Measurements from ENCODE around the gene PARS2. TPM values are rescaled to one million over a fixed set of nuclear protein-coding genes. Genes with fewer than 3 reads are reported as not detected.

The PARS2 gene
- total and polyA plus RNA-seq, 12 donors, result 0.80 to 5.6 (median 4.1) TPM

- Histone ChIP-seq H3K4me3 (no peak overlapping the region), H3K27ac (no peak overlapping the region), H3K9me3 (no peaks in the 10 kb centered on the region), H3K36me3 (peaks cover 0 to 23% (median 0%) of the 10 kb centered on the region in 9 donors), H3K4me1 (no peaks in the 10 kb centered on the region), H3K27me3 (no peaks in the 10 kb centered on the region)
- no peak for DNase-seq
- no peak for ATAC-seq
- intact Hi-C loops (cut with DNase I), result no loop called here
- TF ChIP-seq, protein P1, sequence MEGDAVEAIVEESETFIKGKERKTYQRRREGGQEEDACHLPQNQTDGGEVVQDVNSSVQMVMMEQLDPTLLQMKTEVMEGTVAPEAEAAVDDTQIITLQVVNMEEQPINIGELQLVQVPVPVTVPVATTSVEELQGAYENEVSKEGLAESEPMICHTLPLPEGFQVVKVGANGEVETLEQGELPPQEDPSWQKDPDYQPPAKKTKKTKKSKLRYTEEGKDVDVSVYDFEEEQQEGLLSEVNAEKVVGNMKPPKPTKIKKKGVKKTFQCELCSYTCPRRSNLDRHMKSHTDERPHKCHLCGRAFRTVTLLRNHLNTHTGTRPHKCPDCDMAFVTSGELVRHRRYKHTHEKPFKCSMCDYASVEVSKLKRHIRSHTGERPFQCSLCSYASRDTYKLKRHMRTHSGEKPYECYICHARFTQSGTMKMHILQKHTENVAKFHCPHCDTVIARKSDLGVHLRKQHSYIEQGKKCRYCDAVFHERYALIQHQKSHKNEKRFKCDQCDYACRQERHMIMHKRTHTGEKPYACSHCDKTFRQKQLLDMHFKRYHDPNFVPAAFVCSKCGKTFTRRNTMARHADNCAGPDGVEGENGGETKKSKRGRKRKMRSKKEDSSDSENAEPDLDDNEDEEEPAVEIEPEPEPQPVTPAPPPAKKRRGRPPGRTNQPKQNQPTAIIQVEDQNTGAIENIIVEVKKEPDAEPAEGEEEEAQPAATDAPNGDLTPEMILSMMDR (IDR thresholded peaks at IDR 0.05), result no peak
These were observed 55.9 kb downstream of the PARS2 start for GRCh38 chr1:54708385-54708784.

Other genes with a start within 250 kb of the PARS2 start
- 10 to 100 TPM; 25.8 to 77.2 (median 59.4) TPM for gene ACOT11, start 216.3 kb downstream of the PARS2 start, total RNA-seq
- gene ACOT11, start 216.3 kb downstream of the PARS2 start, polyA plus RNA-seq, result 10 to 100 TPM; 33.0 to 44.8 TPM
- 1 to 10 TPM in 4 of 10 donors, under 1 TPM in 5, not detected in 1; 0.39 to 2.7 (median 0.94) TPM for gene FAM151A, start 141.0 kb downstream of the PARS2 start, total RNA-seq
- 1 to 10 TPM in 1 of 2 donors, under 1 TPM in 1; 0.64 to 2.9 TPM for gene FAM151A, start 141.0 kb downstream of the PARS2 start, polyA plus RNA-seq
- gene MROH7, start 122.7 kb downstream of the PARS2 start, total RNA-seq, result 10 to 100 TPM in 6 of 10 donors, 1 to 10 TPM in 4; 2.1 to 19.0 (median 12.8) TPM
- 10 to 100 TPM in 1 of 2 donors, 1 to 10 TPM in 1; 3.4 to 25.8 TPM for gene MROH7, start 122.7 kb downstream of the PARS2 start, polyA plus RNA-seq
- gene TTC4, start 48.7 kb downstream of the PARS2 start, total RNA-seq, result 10 to 100 TPM; 12.0 to 17.0 (median 15.1) TPM
- gene TTC4, start 48.7 kb downstream of the PARS2 start, polyA plus RNA-seq, result 10 to 100 TPM; 13.8 to 20.9 TPM
- gene TTC22, start 36.8 kb upstream of the PARS2 start, total RNA-seq, result 1 to 10 TPM in 1 of 10 donors, under 1 TPM in 4, not detected in 5; 0.13 to 1.0 (median 0.17) TPM
- under 1 TPM; 0.06 to 0.15 TPM for gene TTC22, start 36.8 kb upstream of the PARS2 start, polyA plus RNA-seq
- gene DHCR24, start 122.7 kb upstream of the PARS2 start, total RNA-seq, result 10 to 100 TPM; 12.6 to 36.0 (median 15.0) TPM
- 10 to 100 TPM in 1 of 2 donors, 1 to 10 TPM in 1; 3.3 to 70.6 TPM for gene DHCR24, start 122.7 kb upstream of the PARS2 start, polyA plus RNA-seq
- under 1 TPM in 1 of 10 donors, not detected in 9; 0.37 TPM for gene TMEM61, start 216.1 kb upstream of the PARS2 start, total RNA-seq
- gene TMEM61, start 216.1 kb upstream of the PARS2 start, polyA plus RNA-seq, result under 1 TPM in 1 of 2 donors, not detected in 1; 0.03 TPM
- not detected for gene BSND, start 234.4 kb upstream of the PARS2 start, total RNA-seq
- not detected for gene BSND, start 234.4 kb upstream of the PARS2 start, polyA plus RNA-seq

All from heart right ventricle (tissue), 16 donors.